OCI-LY7 (cell line): ENCODE results near the gene DNAH9.

Experiments used
- CTCF ChIP-seq: fragments of 200-600 bp; sonication (generic); conservative IDR thresholded peaks from 2 replicates; pipeline ENCODE4 v1.5.1; 2014; ENCODE audit warnings: mild to moderate bottlenecking, antibody characterized with exemption, low read length, moderate library complexity, mixed read lengths
- EZH2phosphoT487 ChIP-seq: fragments of 200-600 bp; sonication (generic); IDR thresholded peaks from 2 replicates; pipeline ENCODE4 v1.6.1; 2018; ENCODE audit warnings: low read depth, borderline replicate concordance, mild to moderate bottlenecking, mixed run types, antibody characterized with exemption, low read length, moderate library complexity, mixed read lengths

DNA sequence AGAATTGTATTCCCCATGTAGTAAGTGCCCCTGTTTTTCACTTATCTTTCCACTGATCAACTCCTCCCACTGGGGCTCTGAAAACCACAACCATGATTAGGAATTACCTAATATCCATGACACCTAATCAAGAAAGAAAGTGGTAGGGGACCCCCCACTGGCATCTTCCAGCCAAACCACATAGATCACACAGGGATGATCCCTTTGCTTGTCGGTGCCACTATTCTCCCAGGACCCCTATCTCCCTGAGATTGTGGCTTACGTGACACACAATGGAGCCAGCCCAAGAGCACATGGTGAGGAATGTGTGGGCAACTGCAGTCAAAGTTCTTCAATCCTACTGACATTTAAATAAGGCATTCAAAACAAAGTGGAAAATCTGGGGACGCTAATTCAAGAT lies 17.6 kb upstream of the DNAH9 start:
- TF ChIP-seq CTCF: no peak
- TF ChIP-seq EZH2phosphoT487: no peak
